HEK293 (cell line): Measurements from ENCODE around the gene TLCD3A.
A peak's percentile ranks its signal among the peaks of the same experiment; 100 is the strongest.

Experiments used
- HOXA7 ChIP-seq: sonication (generic); formaldehyde crosslinking; IDR thresholded peaks from 2 replicates; pipeline ENCODE4 v1.8.1; 2022; ENCODE audit warnings: missing genetic modification reagents, borderline replicate concordance
- HOXC10 ChIP-seq: sonication (generic); formaldehyde crosslinking; IDR thresholded peaks from 2 replicates; pipeline ENCODE4 v1.8.1; 2023; ENCODE audit warnings: mild to moderate bottlenecking, missing genetic modification reagents
- HOXD13 ChIP-seq: sonication (generic); formaldehyde crosslinking; IDR thresholded peaks from 2 replicates; pipeline ENCODE4 v1.8.0; 2022; ENCODE audit warnings: missing genetic modification reagents, borderline replicate concordance
- KLF1 ChIP-seq: fragments of 450-650 bp; formaldehyde crosslinking; IDR thresholded peaks from 2 replicates; pipeline ENCODE4 v1.5.1; 2016; ENCODE audit warnings: missing biosample characterization, missing genetic modification characterization
- KLF8 ChIP-seq: fragments of 450-650 bp; formaldehyde crosslinking; IDR thresholded peaks from 2 replicates; pipeline ENCODE4 v1.5.1; 2016; ENCODE audit warnings: missing biosample characterization, missing genetic modification characterization
- OVOL3 ChIP-seq: fragments of 450-650 bp; formaldehyde crosslinking; IDR thresholded peaks from 2 replicates; pipeline ENCODE4 v1.5.1; 2016; ENCODE audit warnings: missing biosample characterization, missing genetic modification characterization
- PBX3 ChIP-seq: sonication (generic); formaldehyde crosslinking; IDR thresholded peaks from 2 replicates; pipeline ENCODE4 v1.8.1; 2022; ENCODE audit warnings: mild to moderate bottlenecking, moderate library complexity, missing genetic modification reagents
- PRDM4 ChIP-seq: fragments of 450-650 bp; formaldehyde crosslinking; IDR thresholded peaks from 2 replicates; pipeline ENCODE4 v1.5.1; 2017; ENCODE audit warnings: missing biosample characterization, missing genetic modification characterization
- REPIN1 ChIP-seq: fragments of 450-650 bp; formaldehyde crosslinking; IDR thresholded peaks from 2 replicates; pipeline ENCODE4 v1.5.1; 2017; ENCODE audit warnings: missing biosample characterization, missing genetic modification characterization, low read depth
- SCRT2 ChIP-seq: fragments of 450-650 bp; formaldehyde crosslinking; IDR thresholded peaks from 2 replicates; pipeline ENCODE4 v1.5.1; 2016; ENCODE audit warnings: missing biosample characterization, missing genetic modification characterization
- SP3 ChIP-seq: fragments of 450-650 bp; formaldehyde crosslinking; IDR thresholded peaks from 2 replicates; pipeline ENCODE4 v1.5.1; 2016; ENCODE audit warnings: missing biosample characterization, missing genetic modification characterization
- TSHZ1 ChIP-seq: fragments of 450-650 bp; formaldehyde crosslinking; IDR thresholded peaks from 2 replicates; pipeline ENCODE4 v1.5.1; 2016; ENCODE audit warnings: missing biosample characterization, missing genetic modification characterization, borderline replicate concordance
- YY1 ChIP-seq: fragments of 450-650 bp; formaldehyde crosslinking; IDR thresholded peaks from 2 replicates; pipeline ENCODE4 v1.5.1; 2018; ENCODE audit warnings: missing biosample characterization, missing genetic modification characterization
- ZBTB7A ChIP-seq: fragments of 450-650 bp; formaldehyde crosslinking; IDR thresholded peaks from 2 replicates; pipeline ENCODE4 v1.5.1; 2016; ENCODE audit warnings: low read depth, missing biosample characterization, missing genetic modification characterization
- ZNF146 ChIP-seq: fragments of 450-650 bp; formaldehyde crosslinking; IDR thresholded peaks from 2 replicates; pipeline ENCODE4 v1.5.1; 2016; ENCODE audit warnings: missing biosample characterization, missing genetic modification characterization
- ZNF18 ChIP-seq: fragments of 450-650 bp; formaldehyde crosslinking; IDR thresholded peaks from 2 replicates; pipeline ENCODE4 v1.5.1; 2016; ENCODE audit warnings: missing biosample characterization, missing genetic modification characterization
- ZNF19 ChIP-seq: fragments of 450-650 bp; formaldehyde crosslinking; IDR thresholded peaks from 2 replicates; pipeline ENCODE4; 2016; ENCODE audit warnings: missing biosample characterization, missing genetic modification characterization, low read depth
- ZNF416 ChIP-seq: fragments of 450-650 bp; formaldehyde crosslinking; IDR thresholded peaks from 2 replicates; pipeline ENCODE4 v1.5.1; 2016; ENCODE audit warnings: missing biosample characterization, missing genetic modification characterization
- ZNF488 ChIP-seq: fragments of 450-650 bp; formaldehyde crosslinking; IDR thresholded peaks from 2 replicates; pipeline ENCODE4 v1.5.1; 2016; ENCODE audit warnings: missing biosample characterization, missing genetic modification characterization
- ZNF596 ChIP-seq: fragments of 450-650 bp; IDR thresholded peaks from 2 replicates; pipeline ENCODE4 v1.5.0; 2018; ENCODE audit warnings: missing biosample characterization, mild to moderate bottlenecking, missing genetic modification characterization, moderate library complexity
- ZNF654 ChIP-seq: fragments of 450-650 bp; formaldehyde crosslinking; IDR thresholded peaks from 2 replicates; pipeline ENCODE4 v1.5.1; 2016; ENCODE audit warnings: low read depth, missing biosample characterization, missing genetic modification characterization
- ZNF660 ChIP-seq: fragments of 450-650 bp; IDR thresholded peaks from 2 replicates; pipeline ENCODE4 v1.5.1; 2018; ENCODE audit warnings: missing biosample characterization, mild to moderate bottlenecking, missing genetic modification characterization
- ZNF677 ChIP-seq: fragments of 450-650 bp; IDR thresholded peaks from 2 replicates; pipeline ENCODE4 v1.5.0; 2018; ENCODE audit warnings: missing biosample characterization, mild to moderate bottlenecking, missing genetic modification characterization, moderate library complexity
- ZNF707 ChIP-seq: fragments of 450-650 bp; formaldehyde crosslinking; IDR thresholded peaks from 2 replicates; pipeline ENCODE4 v1.5.1; 2016; ENCODE audit warnings: missing biosample characterization, missing genetic modification characterization
- ZNF747 ChIP-seq: fragments of 450-650 bp; formaldehyde crosslinking; IDR thresholded peaks from 2 replicates; pipeline ENCODE4 v1.5.1; 2016; ENCODE audit warnings: missing biosample characterization, missing genetic modification characterization
- ZNF76 ChIP-seq: fragments of 450-650 bp; formaldehyde crosslinking; IDR thresholded peaks from 2 replicates; pipeline ENCODE4; 2016; ENCODE audit warnings: low read depth, missing biosample characterization, missing genetic modification characterization, borderline replicate concordance
- ZNF776 ChIP-seq: fragments of 450-650 bp; formaldehyde crosslinking; IDR thresholded peaks from 2 replicates; pipeline ENCODE4 v1.5.0; 2017; ENCODE audit warnings: missing biosample characterization, missing genetic modification characterization, borderline replicate concordance
- ZNF792 ChIP-seq: fragments of 450-650 bp; formaldehyde crosslinking; IDR thresholded peaks from 2 replicates; pipeline ENCODE4 v1.5.1; 2016; ENCODE audit warnings: missing biosample characterization, missing genetic modification characterization
- ZSCAN23 ChIP-seq: fragments of 450-650 bp; formaldehyde crosslinking; IDR thresholded peaks from 2 replicates; pipeline ENCODE4 v1.5.1; 2016; ENCODE audit warnings: missing biosample characterization, missing genetic modification characterization

Gene TLCD3A

GRCh38 chr17:781805-782731 is 49.7 kb downstream of the TLCD3A start, which contains the start of the genes GLOD4 and MRM3 (continued):
- TF ChIP-seq ZNF18 (tag by site-specific recombination) (no peak; the same call in 1 of the 2 replicates), ZNF677 (tag by site-specific recombination) (no peak), ZNF416 (tag by site-specific recombination) (no peak), ZNF146 (tag by site-specific recombination) (peak; percentile 43; the same call in 1 of the 2 replicates), ZNF660 (tag by site-specific recombination) (peak; percentile 67), ZNF76 (tag by site-specific recombination) (peak; percentile 93), TSHZ1 (tag by site-specific recombination) (0 out of 2 replicates have a peak, but pooled peaks have one; percentile 6), KLF8 (tag by site-specific recombination) (peak; percentile 93), ZNF747 (tag by site-specific recombination) (no peak), PRDM4 (tag by site-specific recombination) (peak; percentile 40; the same call in 1 of the 2 replicates), ZNF776 (tag by site-specific recombination) (no peak), HOXD13 (CRISPR knock-in tag) (0 out of 2 replicates have a peak, but pooled peaks have one; percentile 8), ZNF707 (tag by site-specific recombination) (no peak), OVOL3 (0 out of 2 replicates have a peak, but pooled peaks have one; percentile 21), ZBTB7A (tag by site-specific recombination) (peak; percentile 93), REPIN1 (tag by site-specific recombination) (0 out of 2 replicates have a peak, but pooled peaks have one; percentile 21), HOXC10 (CRISPR knock-in tag) (no peak), PBX3 (CRISPR knock-in tag) (peak; percentile 85; the same call in 1 of the 2 replicates), KLF1 (tag by site-specific recombination) (peak; percentile 74), SCRT2 (peak; percentile 68), ZNF488 (tag by site-specific recombination) (no peak), ZNF654 (tag by site-specific recombination) (no peak), ZNF596 (tag by site-specific recombination) (no peak), ZSCAN23 (tag by site-specific recombination) (peak; percentile 81), SP3 (tag by site-specific recombination) (peak; percentile 87), ZNF19 (tag by site-specific recombination) (no peak), HOXA7 (CRISPR knock-in tag) (no peak), ZNF792 (tag by site-specific recombination) (0 out of 2 replicates have a peak, but pooled peaks have one; percentile 13), YY1 (peak; percentile 99)
